Lower leg skin (tissue), 4 donors: ENCODE data around the gene ST13. TPM values are rescaled to one million over a fixed set of nuclear protein-coding genes. Genes with fewer than 3 reads are reported as not detected.
A peak's percentile ranks its signal among the peaks of the same experiment; 100 is the strongest.

Source experiments
- DNase-seq, 2 donors: peaks; one replicate each; pipeline ENCODE4 v3.0.0-alpha.2; 2019; ENCODE audit warnings: low spot score in 2 of 2
- H3K4me3 ChIP-seq: fragments of 200-600 bp; sonication (generic); 2 replicates; pipeline ENCODE4 v1.5.1; 2017; ENCODE audit warnings: mild to moderate bottlenecking, low read depth; ENCODE audit not compliant: poor library complexity, severe bottlenecking
- CTCF ChIP-seq, 3 donors: fragments of 450-650 bp; IDR thresholded peaks; one replicate each; pipeline ENCODE4 v1.5.1; 2016; ENCODE audit warnings: antibody characterized with exemption in 3 of 3, mild to moderate bottlenecking in 3 of 3, moderate library complexity in 2 of 3
- POLR2A ChIP-seq, 2 donors: fragments of 450-650 bp; IDR thresholded peaks; one replicate each; pipeline ENCODE4 v1.6.1; 2016 to 2017; ENCODE audit warnings: antibody characterized with exemption in 2 of 2, mild to moderate bottlenecking in 1 of 2, moderate library complexity in 1 of 2
- WGBS, 2 donors: methylation state at CpG; one replicate each; pipeline ENCODE4 v1.1.5; 2018; 5-methylcytosine and 5-hydroxymethylcytosine counted together
- intact Hi-C: fragments of 100-400 bp; cut with DNase I; formaldehyde crosslinking; loops from one replicate; pipeline ENCODE4 v1.15.0; 2023; ENCODE audit warnings: low total_unique reads
- total RNA-seq, 4 donors: library from RNA; depleted of rRNA; stranded (reverse); fragments of >200 nt; gene quantifications; one replicate each; pipeline ENCODE4 v1.1.0, GENCODE V29; 2016

The ST13 gene
- total RNA-seq, 4 donors from 2014 or later, result 130 to 143 (median 139) TPM

GRCh38 chr22:40818747-40819598 lies 37.5 kb downstream of the ST13 start, which contains the start of gene SLC25A17:
SLC25A17 (minus strand) TSS chr22:40819346; CDS start chr22:40819248, 98 bp downstream.
- intact Hi-C loops, result no loop called here
- no peak for TF ChIP-seq POLR2A (IDR thresholded peaks at IDR 0.05)
- peak in 1 of 3 donors; percentile 41 for TF ChIP-seq CTCF (IDR thresholded peaks at IDR 0.05)
- WGBS, 2 donors, result 0 to 1% methylated on average over 39 to 58 of the region's 61 CpGs
- DNase-seq, result peak; percentile 83 to 98
- H3K4me3 ChIP-seq, result peak within 1 kb of the TSS; percentile 93

DNA sequence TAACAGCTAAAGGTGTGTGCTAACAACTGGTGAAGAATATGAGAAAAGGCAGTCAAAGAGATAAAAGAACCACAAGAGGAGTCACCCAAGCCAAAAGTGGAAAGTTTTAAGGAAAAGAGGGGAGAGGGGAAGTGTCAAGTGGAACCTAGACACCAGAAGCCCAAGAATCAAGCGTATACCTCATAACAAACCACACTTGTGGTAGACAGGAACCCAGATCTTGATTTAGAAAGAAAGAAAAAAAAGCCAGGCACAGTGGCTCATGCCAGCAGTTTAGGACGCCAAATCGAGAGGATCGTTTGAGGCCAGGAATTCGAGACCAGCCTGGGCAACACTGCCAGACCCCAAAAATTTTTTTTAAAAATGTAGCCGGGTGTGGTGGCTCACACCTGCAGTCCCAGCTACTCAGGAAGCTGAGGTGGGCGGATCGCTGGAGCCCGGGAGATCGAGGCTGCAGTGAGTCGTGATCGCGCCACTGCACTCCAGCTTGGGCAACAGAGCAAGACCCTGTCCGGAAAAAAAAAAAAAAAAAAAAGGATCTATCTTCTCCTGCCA lies 38.2 kb downstream of the ST13 start:
- no peak for TF ChIP-seq CTCF (IDR thresholded peaks at IDR 0.05)
- TF ChIP-seq POLR2A (IDR thresholded peaks at IDR 0.05), result no peak
- intact Hi-C loops, result no loop called here
- H3K4me3 ChIP-seq, result peak overlapping the region; percentile 93
- 8 to 16% methylated on average over 14 of the region's 14 CpGs for WGBS, 2 donors
- DNase-seq, result no peak

DNA sequence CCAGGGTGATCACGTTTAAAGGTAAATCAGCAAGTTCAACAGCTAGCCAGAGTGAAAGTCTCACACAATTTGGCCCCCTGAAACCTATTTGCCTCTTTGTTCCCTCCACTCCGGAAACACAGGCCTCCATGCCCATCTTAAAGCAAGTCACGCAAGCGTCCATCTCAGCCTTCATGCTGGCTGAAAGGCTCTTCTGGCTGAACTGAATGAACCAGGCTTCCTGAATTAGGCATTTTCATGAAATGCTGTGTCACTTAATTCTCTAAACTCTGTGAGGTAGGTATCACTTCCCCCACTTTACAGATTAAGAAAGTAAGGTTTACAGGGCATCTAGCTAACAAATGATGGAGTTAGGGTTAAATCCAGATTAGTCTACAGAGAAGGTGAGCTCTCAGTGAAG lies 38.7 kb downstream of the ST13 start:
- intact Hi-C loops, result no loop called here
- WGBS, 2 donors, result 90 to 91% methylated on average over 4 of the region's 4 CpGs
- DNase-seq, result no peak
- no peak overlapping the region for H3K4me3 ChIP-seq
- TF ChIP-seq CTCF (IDR thresholded peaks at IDR 0.05) (no peak), POLR2A (IDR thresholded peaks at IDR 0.05) (no peak)

GRCh38 chr22:40813912-40814315 lies 42.5 kb downstream of the ST13 start:
- H3K4me3 ChIP-seq, result no peak overlapping the region
- intact Hi-C loops, result no loop called here
- no peak for DNase-seq
- TF ChIP-seq POLR2A (IDR thresholded peaks at IDR 0.05), result no peak
- TF ChIP-seq CTCF (IDR thresholded peaks at IDR 0.05), result no peak

GRCh38 chr22:40808018-40808841 lies 48.2 kb downstream of the ST13 start:
- whole genome bisulfite sequencing, 2 donors, result 45 to 51% methylated on average over 6 of the region's 6 CpGs
- no peak overlapping the region for H3K4me3 ChIP-seq
- no peak for TF ChIP-seq CTCF (IDR thresholded peaks at IDR 0.05)
- no peak for TF ChIP-seq POLR2A (IDR thresholded peaks at IDR 0.05)
- no peak for DNase-seq
- intact Hi-C loops, result no loop called here
